GM13977 (cell line): ENCODE data around the gene SNX1.

Experiments
- DNase-seq: peaks from one replicate; pipeline ENCODE4 v3.0.0; 2012; ENCODE audit warnings: low spot score
- CTCF ChIP-seq: IDR thresholded peaks from 2 replicates; pipeline ENCODE4 v1.5.1; 2012; ENCODE audit warnings: mild to moderate bottlenecking, control low read depth; ENCODE audit not compliant: insufficient read depth; ENCODE audit errors: extremely low read depth, missing control alignments
- in situ Hi-C: fragments of 300-500 bp; cut with MboI; formaldehyde crosslinking; loops from one replicate; pipeline ENCODE4 v1.12.0; 2022; ENCODE audit warnings: low sequenced_read_pairs, low pct_unique_long_range_greater_than_20kb, mixed read lengths, inconsistent platforms; ENCODE audit not compliant: unreplicated experiment

Gene SNX1

GRCh38 chr15:64095431-64095794 lies 369 bp upstream of the SNX1 start:
- in situ Hi-C loops, result no loop called here
- no peak for DNase-seq
- TF ChIP-seq CTCF, result no peak

DNA sequence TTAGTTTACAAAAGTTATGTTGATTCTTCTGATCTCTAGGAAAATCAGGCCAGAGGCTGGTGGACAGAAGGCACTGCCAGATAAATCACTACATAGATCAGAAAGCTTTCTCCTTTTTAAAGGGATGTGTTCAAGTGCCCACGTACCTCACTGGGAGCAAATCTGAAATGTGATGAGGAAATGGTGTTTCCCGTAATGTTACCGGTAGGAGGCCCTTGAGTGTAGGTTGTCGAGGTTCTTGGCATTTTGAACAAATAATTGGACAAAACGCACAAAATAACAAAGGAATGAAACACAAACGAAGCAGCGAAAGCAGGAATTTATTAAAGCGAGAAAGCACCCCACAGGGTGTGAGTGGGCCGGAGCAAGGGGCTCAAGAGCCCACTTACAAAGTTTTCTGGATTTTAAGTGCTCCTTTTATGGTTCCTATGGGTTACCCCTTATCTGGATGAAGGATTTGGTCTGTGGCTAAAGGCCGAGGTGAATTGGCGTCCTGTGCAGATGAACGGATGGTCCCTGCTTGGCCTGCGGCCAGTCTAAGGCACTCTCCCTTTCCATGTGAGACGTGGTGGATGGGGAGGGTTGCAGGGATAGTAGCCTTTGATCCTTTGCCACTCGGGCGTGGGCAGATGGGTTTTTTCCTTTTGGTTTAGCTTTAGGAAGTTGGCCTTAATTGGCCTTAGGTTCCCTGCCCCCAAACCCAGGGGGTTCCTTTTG lies 1.0 kb downstream of the SNX1 start:
- no peak for TF ChIP-seq CTCF
- no peak for DNase-seq
- in situ Hi-C loops, result no loop called here

GRCh38 chr15:64099379-64099778 lies 3.6 kb downstream of the SNX1 start:
- no peak for TF ChIP-seq CTCF
- in situ Hi-C loops, result no loop called here
- DNase-seq, result no peak

DNA sequence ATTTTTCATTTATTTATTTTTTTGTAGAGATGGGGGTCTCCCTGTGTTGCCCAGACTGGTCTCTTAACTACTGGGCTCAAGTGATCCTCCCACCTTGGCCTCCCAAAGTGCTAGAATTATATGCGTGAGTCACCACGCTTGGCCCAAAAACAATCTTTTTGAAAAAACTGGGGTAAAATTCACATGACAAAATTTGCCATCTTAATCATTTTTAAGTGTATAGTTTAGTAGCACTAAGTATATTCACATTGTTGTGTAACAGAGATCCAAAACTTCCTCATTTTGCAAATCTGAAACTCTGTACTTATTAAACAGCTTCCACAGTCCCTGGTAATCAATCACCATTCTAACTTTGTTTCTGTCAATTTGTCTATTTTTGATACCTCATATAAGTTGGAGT lies 5.2 kb downstream of the SNX1 start:
- no peak for TF ChIP-seq CTCF
- in situ Hi-C loops, result no loop called here
- DNase-seq, result no peak

DNA sequence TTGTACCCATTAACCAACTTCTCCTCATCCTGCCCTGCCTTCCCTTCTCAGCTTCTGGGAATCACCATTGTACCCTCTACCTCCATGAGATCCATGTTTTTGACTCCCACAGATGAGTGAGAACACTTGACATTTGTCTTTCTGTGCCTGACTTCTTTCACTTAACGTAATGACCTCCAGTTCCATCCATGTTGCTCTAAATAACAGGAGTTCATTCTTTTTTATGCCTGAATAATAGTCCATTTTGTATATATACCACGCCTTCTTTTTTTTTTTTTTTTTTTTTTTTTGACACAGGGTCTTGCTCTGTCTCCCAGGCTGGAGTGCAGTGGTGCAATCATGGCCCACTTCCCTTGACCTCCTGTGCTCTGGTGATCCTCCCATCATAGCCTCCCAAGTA lies 6.7 kb downstream of the SNX1 start:
- no peak for DNase-seq
- TF ChIP-seq CTCF, result no peak
- in situ Hi-C loops, result no loop called here

- no peak for DNase-seq
Measured at GRCh38 chr15:64105113-64105704, 9.4 kb downstream of the SNX1 start.

More at GRCh38 chr15:64105113-64105704, 9.4 kb downstream of the SNX1 start:
- in situ Hi-C loops, result no loop called here
- no peak for TF ChIP-seq CTCF
